GM13976 (cell line): ENCODE measurements around the gene ATP6V0E1.
"Not testable (repeated sequence)": the region's sequence is repeated elsewhere in the genome, so short reads cannot be mapped to it uniquely, and the experiment has no call there.

ENCODE experiments used
- DNase-seq: peaks from one replicate; pipeline ENCODE4 v3.0.0; 2012; ENCODE audit warnings: low spot score
- in situ Hi-C: fragments of 300-500 bp; cut with MboI; formaldehyde crosslinking; loops from one replicate; pipeline ENCODE4 v1.12.0; 2022; ENCODE audit warnings: low sequenced_read_pairs, mixed read lengths, inconsistent platforms; ENCODE audit not compliant: unreplicated experiment
- TF ChIP-seq, protein P1 (sequence below): IDR thresholded peaks from 2 replicates; pipeline ENCODE4 v1.5.1; 2012; ENCODE audit warnings: borderline replicate concordance, mild to moderate bottlenecking; ENCODE audit not compliant: insufficient read depth; ENCODE audit errors: extremely low read depth, missing control alignments, control extremely low read depth

ATP6V0E1 gene

DNA sequence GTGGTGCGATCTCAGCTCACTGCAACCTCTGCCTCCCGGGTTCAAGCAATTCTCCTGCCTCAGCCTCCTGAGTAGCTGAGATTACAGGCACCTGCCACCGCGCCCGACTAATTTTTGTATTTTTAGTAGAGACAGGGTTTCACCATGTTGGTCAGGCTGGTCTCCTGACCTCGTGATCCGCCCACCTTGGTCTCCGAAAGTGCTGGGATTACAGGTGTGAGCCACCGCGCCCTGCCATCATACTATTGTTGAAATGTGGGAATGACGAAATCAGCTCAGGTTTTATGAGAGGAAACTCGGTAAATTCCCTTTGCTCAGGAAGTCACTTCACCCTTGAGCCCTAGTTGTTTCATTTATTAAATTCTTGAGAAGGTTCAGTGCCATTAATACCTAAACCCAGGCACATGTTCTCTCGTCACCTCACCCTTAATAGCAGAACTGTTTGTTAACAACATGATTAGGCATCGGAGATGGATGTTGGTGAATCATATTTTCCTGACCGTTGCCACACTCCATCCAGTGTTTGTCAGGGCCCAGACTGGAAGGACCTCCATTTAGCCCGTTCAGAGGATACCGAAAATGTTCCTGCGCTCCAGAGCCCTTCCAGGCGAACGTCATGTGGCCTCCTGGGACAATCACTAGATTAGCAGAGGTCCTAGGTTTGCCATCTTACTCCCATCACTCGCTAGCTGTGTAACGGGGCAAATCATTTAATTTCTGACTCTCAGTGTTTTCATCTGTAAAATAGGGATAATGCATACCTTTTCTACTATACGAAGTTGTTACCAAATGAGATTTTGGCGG lies 52.5 kb downstream of the ATP6V0E1 start:
- TF ChIP-seq, protein P1, sequence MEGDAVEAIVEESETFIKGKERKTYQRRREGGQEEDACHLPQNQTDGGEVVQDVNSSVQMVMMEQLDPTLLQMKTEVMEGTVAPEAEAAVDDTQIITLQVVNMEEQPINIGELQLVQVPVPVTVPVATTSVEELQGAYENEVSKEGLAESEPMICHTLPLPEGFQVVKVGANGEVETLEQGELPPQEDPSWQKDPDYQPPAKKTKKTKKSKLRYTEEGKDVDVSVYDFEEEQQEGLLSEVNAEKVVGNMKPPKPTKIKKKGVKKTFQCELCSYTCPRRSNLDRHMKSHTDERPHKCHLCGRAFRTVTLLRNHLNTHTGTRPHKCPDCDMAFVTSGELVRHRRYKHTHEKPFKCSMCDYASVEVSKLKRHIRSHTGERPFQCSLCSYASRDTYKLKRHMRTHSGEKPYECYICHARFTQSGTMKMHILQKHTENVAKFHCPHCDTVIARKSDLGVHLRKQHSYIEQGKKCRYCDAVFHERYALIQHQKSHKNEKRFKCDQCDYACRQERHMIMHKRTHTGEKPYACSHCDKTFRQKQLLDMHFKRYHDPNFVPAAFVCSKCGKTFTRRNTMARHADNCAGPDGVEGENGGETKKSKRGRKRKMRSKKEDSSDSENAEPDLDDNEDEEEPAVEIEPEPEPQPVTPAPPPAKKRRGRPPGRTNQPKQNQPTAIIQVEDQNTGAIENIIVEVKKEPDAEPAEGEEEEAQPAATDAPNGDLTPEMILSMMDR: no peak
- in situ Hi-C loops: no loop called here
- DNase-seq: peak; percentile 59

DNA sequence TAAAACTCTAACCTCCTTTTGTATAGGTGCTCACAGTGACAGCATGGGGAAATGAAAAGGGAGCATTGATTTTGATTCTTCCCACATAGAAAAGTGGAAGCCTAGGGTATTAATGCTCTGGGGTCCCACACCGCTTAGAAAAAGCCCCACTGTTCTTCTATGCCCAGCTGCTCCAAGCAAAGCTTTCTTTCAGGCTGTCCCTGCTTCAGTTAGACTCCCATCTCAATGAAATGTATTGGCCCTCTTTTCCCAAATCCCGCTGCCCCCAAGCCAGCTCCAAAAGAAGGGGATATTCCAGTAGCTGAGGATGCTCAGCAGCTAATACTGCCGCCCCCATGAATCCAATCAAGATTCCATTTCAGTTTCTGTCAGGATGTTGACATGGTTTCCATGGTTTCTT lies 55.6 kb downstream of the ATP6V0E1 start:
- DNase-seq: no peak
- in situ Hi-C loops: no loop called here
- TF ChIP-seq, protein P1: no peak

DNA sequence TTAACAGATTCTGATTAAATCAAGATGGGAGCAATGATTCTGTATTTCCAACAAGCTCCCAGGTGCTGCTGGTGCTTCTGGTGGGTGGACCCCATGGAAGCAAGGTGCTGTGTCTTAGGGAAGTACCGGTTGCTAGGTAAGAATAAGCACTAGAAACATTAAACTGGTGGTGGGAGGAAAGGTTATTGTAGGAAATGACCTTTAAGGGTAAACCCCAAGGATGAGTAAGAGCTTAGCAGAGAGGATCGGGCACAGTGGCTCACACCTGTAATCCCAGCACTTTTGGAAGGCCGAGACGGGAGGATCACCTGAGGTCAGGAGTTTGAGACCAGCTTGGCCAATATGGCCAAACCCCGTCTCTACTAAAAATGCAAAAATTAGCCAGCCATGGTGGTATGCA lies 56.4 kb downstream of the ATP6V0E1 start:
- TF ChIP-seq, protein P1: no peak
- in situ Hi-C loops: no loop called here
- DNase-seq: no peak

DNA sequence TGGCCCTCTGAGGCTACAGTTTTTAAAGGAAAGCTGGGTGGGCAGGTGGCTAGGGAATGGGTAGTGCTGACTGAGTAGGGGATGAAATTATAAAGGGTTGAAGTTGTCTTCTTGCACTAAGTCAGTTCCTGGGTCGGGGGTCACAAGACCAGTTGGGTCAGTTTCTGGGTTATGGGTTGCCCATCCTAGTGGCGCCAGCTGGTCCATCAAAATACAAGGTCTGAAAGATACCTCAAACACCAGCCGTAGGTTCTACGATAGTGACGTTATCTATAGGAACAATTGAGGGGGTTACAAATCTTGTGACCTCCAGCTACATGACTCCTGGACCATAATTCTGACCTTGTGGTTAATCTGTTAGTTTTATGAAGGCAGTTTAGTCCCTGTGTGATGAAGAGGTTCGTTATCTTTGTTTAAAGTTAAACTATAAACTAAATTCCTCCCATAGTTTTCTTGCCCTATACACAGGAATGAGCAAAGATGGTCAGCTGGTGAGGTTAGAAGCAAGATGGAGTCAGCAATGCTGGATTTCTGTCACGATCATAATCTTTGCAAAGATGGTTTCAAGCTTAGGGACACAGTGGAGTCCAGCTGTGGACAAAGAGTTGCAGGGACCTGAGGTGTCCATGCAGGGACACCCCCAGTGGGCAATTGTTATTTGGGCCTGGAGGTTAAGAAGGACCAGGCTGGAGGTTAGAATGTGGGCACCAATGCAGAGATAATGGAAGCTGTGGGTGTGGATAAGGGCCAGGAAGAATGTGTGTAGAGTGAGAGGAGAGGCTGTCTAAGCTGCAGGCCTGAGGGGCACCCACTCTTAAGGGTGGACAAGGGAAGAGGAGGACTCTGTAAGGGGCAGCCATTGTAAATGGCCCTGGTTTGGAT lies 58.6 kb downstream of the ATP6V0E1 start:
- DNase-seq: no peak
- in situ Hi-C loops: no loop called here
- TF ChIP-seq, protein P1: no peak

DNA sequence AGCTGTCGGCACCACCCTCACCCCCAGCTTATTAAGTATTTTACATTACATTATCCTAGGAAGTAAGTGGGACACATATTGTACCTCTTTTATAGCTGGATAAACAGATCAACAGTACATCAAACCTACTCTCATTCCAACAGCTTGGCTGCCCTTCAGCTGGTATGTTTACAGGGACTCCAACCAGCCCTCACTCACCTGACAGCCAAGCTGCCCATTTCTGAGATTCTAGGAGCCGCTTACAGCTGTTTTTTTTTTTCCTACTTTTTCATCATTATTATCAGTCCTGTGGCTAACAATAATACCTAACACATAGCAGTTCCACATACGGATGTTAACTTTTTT lies 59.2 kb downstream of the ATP6V0E1 start:
- in situ Hi-C loops: no loop called here
- DNase-seq: no peak
- TF ChIP-seq, protein P1: no peak

DNA sequence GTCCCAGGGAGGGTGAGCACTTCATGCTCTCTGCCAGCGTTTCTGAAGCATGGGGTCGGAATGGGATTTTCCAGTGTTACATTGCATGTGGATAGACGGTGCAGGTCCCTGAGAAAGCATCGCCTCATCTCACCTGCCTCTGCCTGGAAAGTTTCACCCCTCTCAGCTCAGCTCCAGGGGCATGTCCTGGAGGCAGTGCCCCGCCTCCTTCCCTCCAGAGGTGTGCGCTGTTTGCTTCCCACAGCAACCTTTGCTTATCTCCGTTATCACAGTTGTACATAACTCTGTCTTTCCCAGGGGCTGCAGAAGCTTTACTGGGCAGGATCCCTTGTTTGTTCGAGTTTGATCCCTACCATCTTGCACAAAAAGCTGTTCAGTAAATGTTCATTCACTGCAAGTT lies 61.9 kb downstream of the ATP6V0E1 start:
- in situ Hi-C loops: no loop called here
- DNase-seq: no peak

DNA sequence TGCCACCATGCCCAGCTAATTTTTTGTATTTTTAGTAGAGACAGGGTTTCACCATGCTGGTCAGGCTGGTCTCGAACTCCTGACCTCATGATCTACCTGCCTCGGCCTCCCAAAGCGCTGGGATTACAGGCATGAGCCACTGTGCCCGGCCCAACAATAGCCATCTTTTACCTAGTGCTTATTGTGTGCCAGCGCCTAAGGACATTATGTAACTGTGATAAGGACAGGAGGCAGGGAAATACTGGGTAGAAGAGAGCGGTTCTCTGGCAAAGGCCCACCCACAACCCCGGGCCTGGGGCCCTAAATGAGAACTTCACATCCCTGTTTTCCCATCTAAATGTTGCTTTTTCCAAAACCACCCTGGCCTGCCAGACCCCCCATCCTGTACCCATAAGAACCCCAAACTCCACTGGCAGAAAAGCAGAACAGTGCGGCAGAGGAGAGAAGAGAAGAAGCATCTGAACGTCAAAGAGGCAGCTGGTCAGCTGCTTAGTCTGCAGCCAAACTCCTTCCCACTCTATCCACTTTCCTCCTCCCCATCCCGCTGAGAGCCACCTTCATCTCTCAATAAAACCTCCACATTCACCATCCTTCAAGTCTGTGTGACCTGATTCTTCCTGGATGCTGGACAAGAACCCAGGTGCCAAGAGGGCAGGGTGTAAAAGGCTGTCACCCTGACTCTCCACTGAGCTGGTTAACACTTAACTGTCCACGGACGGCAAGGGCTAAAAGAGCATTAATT lies 63.7 kb downstream of the ATP6V0E1 start:
- DNase-seq, in situ Hi-C loops: not testable (repeated sequence)

More for the DNA sequence above, 61.9 kb downstream of the ATP6V0E1 start:
- TF ChIP-seq, protein P1: no peak
